H1 (cell line): Measurements from ENCODE around the gene ZIC5. TPM values are rescaled to one million over a fixed set of nuclear protein-coding genes. Genes with fewer than 3 reads are reported as not detected.

Experiments
- BACH1 ChIP-seq: IDR thresholded peaks from 2 replicates; pipeline ENCODE4 v1.6.1; 2012; ENCODE audit warnings: low read length, improper control_type of control experiment
- CBX5 ChIP-seq: fragments of 300-800, 300-1000 bp; sonication (generic); IDR thresholded peaks from 2 replicates; pipeline ENCODE4 v1.7.1; 2016; ENCODE audit warnings: antibody characterized with exemption, low read length, low read depth
- CBX8 ChIP-seq: fragments of 300-800, 300-1000 bp; sonication (generic); IDR thresholded peaks from 2 replicates; pipeline ENCODE4 v1.7.1; 2016; ENCODE audit warnings: low read depth, low read length, borderline replicate concordance
- CHD2 ChIP-seq: IDR thresholded peaks from 2 replicates; pipeline ENCODE4 v1.6.1; 2012; ENCODE audit warnings: low read length, improper control_type of control experiment
- CTCF ChIP-seq, 3 experiments: IDR thresholded peaks; 1 replicate in 2 of 3; 2 replicates in 1 of 3; pipeline versions ENCODE4 v1.5.1 to v1.6.1; 2011; ENCODE audit warnings: low read length in 3 of 3, mild to moderate bottlenecking in 3 of 3, inconsistent platforms in 2 of 3, low read depth in 1 of 3, moderate library complexity in 1 of 3; ENCODE audit not compliant: insufficient read depth in 1 of 3; ENCODE audit errors: control extremely low read depth in 1 of 3
- E2F6 ChIP-seq: IDR thresholded peaks from 2 replicates; pipeline ENCODE4 v1.6.1; 2012; ENCODE audit warnings: inconsistent platforms
- EP300 ChIP-seq, 2 experiments: IDR thresholded peaks; 1 replicate in 1 of 2; 2 replicates in 1 of 2; pipeline ENCODE4 v1.6.1; 2011 to 2012; ENCODE audit warnings: low read depth in 2 of 2, low read length in 2 of 2, mild to moderate bottlenecking in 2 of 2, borderline replicate concordance in 1 of 2, inconsistent platforms in 1 of 2, moderate library complexity in 1 of 2
- HDAC2 ChIP-seq, 2 experiments: fragments of 300-600 bp in 1 of 2; sonication (generic) in 1 of 2; IDR thresholded peaks; 2 replicates each; pipeline ENCODE4 v1.6.1; 2011 to 2012; ENCODE audit warnings: low read depth in 2 of 2, low read length in 2 of 2, mild to moderate bottlenecking in 2 of 2, moderate library complexity in 2 of 2, borderline replicate concordance in 1 of 2, inconsistent platforms in 1 of 2
- KDM4A ChIP-seq: IDR thresholded peaks from one replicate; pipeline ENCODE4 v1.7.1; 2012; ENCODE audit warnings: low read depth, mild to moderate bottlenecking, moderate library complexity, low read length, inconsistent platforms; ENCODE audit not compliant: severe bottlenecking
- KDM5A ChIP-seq: fragments of 200-600 bp; IDR thresholded peaks from 2 replicates; pipeline ENCODE4 v1.7.1; 2012; ENCODE audit warnings: mild to moderate bottlenecking, low read length, inconsistent platforms, mixed read lengths
- PHF8 ChIP-seq: fragments of 200-600 bp; sonication (generic); conservative IDR thresholded peaks from 2 replicates; pipeline ENCODE4 v1.7.1; 2012; ENCODE audit warnings: low read depth, mild to moderate bottlenecking, inconsistent platforms, low read length, moderate library complexity
- RBBP5 ChIP-seq: IDR thresholded peaks from 2 replicates; pipeline ENCODE4 v1.7.1; 2012; ENCODE audit warnings: low read depth, mild to moderate bottlenecking, inconsistent platforms, low read length, moderate library complexity, borderline replicate concordance
- RFX5 ChIP-seq: IDR thresholded peaks from 2 replicates; pipeline ENCODE4 v1.6.1; 2011; ENCODE audit warnings: low read depth, low read length, improper control_type of control experiment, borderline replicate concordance
- SAP30 ChIP-seq: fragments of 300-600 bp; sonication (generic); IDR thresholded peaks from 2 replicates; pipeline ENCODE4 v1.7.1; 2012; ENCODE audit warnings: low read length, moderate library complexity, mild to moderate bottlenecking, inconsistent platforms; ENCODE audit not compliant: insufficient read depth, insufficient replicate concordance
- SIN3A ChIP-seq, 2 experiments: IDR thresholded peaks in 1 of 2; conservative IDR thresholded peaks in 1 of 2; 2 replicates each; pipeline ENCODE4 v1.6.1; 2011 to 2012; ENCODE audit warnings: low read length in 2 of 2, improper control_type of control experiment in 1 of 2, low read depth in 1 of 2, mild to moderate bottlenecking in 1 of 2
- SP1 ChIP-seq: IDR thresholded peaks from 2 replicates; pipeline ENCODE4 v1.6.1; 2011; ENCODE audit warnings: low read depth, low read length
- SP4 ChIP-seq: IDR thresholded peaks from 2 replicates; pipeline ENCODE4 v1.6.1; 2012; ENCODE audit warnings: low read length, inconsistent platforms
- TAF7 ChIP-seq: optimal IDR thresholded peaks from 2 replicates; pipeline ENCODE3; 2011; ENCODE audit warnings: low read depth, mild to moderate bottlenecking, inconsistent platforms, low read length, moderate library complexity, borderline replicate concordance
- TBP ChIP-seq: IDR thresholded peaks from 2 replicates; pipeline ENCODE4 v1.6.1; 2011; ENCODE audit warnings: low read depth, low read length, improper control_type of control experiment
- polyA plus RNA-seq, 7 experiments: library from polyadenylated mRNA; depleted of rRNA in 3 of 7; stranded (reverse) in 5 of 7; unstranded in 2 of 7; fragments of >200 nt in 5 of 7; fragments of 200-250 nt in 2 of 7; gene quantifications; 1 replicate in 5 of 7; 2 replicates in 1 of 7; 4 replicates in 1 of 7; pipeline versions ENCODE4 v1.2.1 to v1.2.3, GENCODE V29; 2011 to 2013; ENCODE audit warnings: missing spikeins in 2 of 7, mixed read lengths in 2 of 7
- total RNA-seq: library from RNA; stranded (reverse); fragmentation: NEBNext Ultra II Directional; extraction: Animal tissue kit (Norgen Biotek cat#: 25700); gene quantifications from 2 replicates; pipeline ENCODE4 v1.2.1, GENCODE V29; 2021

Gene ZIC5
- total and polyA plus RNA-seq, 2 of the 8 experiments (the other 6 are each of a cell fraction or from before 2014, with no cell fraction given): 14.2 to 52.7 TPM

GRCh38 chr13:99987154-99988019 lies 15.8 kb upstream of the ZIC5 start (continued):
- TF ChIP-seq CTCF (IDR thresholded peaks at IDR 0.05; ENCODE audit: control extremely low read depth in 1 of 3, insufficient read depth in 1 of 3, low read depth in 1 of 3, low read length in 3 of 3): no peak
- no peak for TF ChIP-seq CBX8
- TF ChIP-seq SIN3A (conservative IDR thresholded peaks at IDR 0.05 in 1 of 2, IDR thresholded peaks at IDR 0.05 in 1 of 2; ENCODE audit: low read depth in 1 of 2, low read length in 2 of 2): peak in 1 of 2 experiments; percentile 28; a peak in 2 of 4 replicates
- no peak for TF ChIP-seq SP1
- TF ChIP-seq PHF8: no peak
- TF ChIP-seq TAF7: peak; percentile 60
- no peak for TF ChIP-seq E2F6
- 0 out of 4 replicates have a peak, but pooled peaks have one; percentile 7 to 55 for TF ChIP-seq HDAC2 (IDR thresholded peaks at IDR 0.05; ENCODE audit: borderline replicate concordance in 1 of 2, low read depth in 2 of 2, low read length in 2 of 2)
- TF ChIP-seq TBP: peak; percentile 52; the same call in 1 of the 2 replicates
- no peak for TF ChIP-seq RFX5
- no peak for TF ChIP-seq RBBP5
- no peak; the same call in 1 of the 2 replicates for TF ChIP-seq CHD2
- TF ChIP-seq SP4: 0 out of 2 replicates have a peak, but pooled peaks have one; percentile 52
- TF ChIP-seq BACH1: peak; percentile 68
- TF ChIP-seq SAP30: peak; percentile 18
- TF ChIP-seq CBX5: no peak
- TF ChIP-seq KDM4A: no peak
- no peak for TF ChIP-seq KDM5A
- no peak for TF ChIP-seq EP300 (IDR thresholded peaks at IDR 0.05; ENCODE audit: borderline replicate concordance in 1 of 2, low read depth in 2 of 2, low read length in 2 of 2)
